Kidney (tissue), 14 donors: Measurements from ENCODE around the gene HIP1R. TPM values are rescaled to one million over a fixed set of nuclear protein-coding genes. Genes with fewer than 3 reads are reported as not detected.

Experiments
- DNase-seq, 5 donors: peaks; one replicate each; pipeline ENCODE4 v3.0.0-alpha.2; 2013 to 2020
- FAIRE-seq: peaks from 2 replicates; lab custom pipeline; 2012; peaks lifted over from hg19 to GRCh38; lab: Jason Lieb, UNC
- H3K27ac ChIP-seq, 2 donors: one replicate each; pipeline ENCODE4 v1.7.0; 2013; ENCODE audit warnings: low read depth in 2 of 2, low read length in 2 of 2, inconsistent platforms in 1 of 2
- H3K27me3 ChIP-seq: one replicate; pipeline ENCODE4 v1.7.1; 2013; ENCODE audit warnings: low read length, inconsistent platforms; ENCODE audit not compliant: control insufficient read depth, insufficient read depth
- H3K36me3 ChIP-seq, 3 donors: one replicate each; pipeline versions ENCODE4 v1.7.0 to v1.7.1; 2013; ENCODE audit warnings: low read length in 3 of 3, control low read depth in 1 of 3, inconsistent platforms in 1 of 3; ENCODE audit not compliant: insufficient read depth in 3 of 3, control insufficient read depth in 2 of 3
- H3K4me1 ChIP-seq, 3 donors: one replicate each; pipeline versions ENCODE4 v1.7.0 to v1.7.1; 2013; ENCODE audit warnings: low read length in 3 of 3, inconsistent platforms in 1 of 3, low read depth in 1 of 3; ENCODE audit not compliant: control insufficient read depth in 2 of 3, insufficient read depth in 2 of 3
- H3K4me3 ChIP-seq, 3 donors: one replicate each; pipeline versions ENCODE4 v1.7.0 to v1.8.1; 2013; ENCODE audit warnings: low read length in 3 of 3, control low read depth in 1 of 3, inconsistent platforms in 1 of 3
- H3K9ac ChIP-seq, 3 donors: one replicate each; pipeline versions ENCODE4 v1.7.0 to v1.7.1; 2013; ENCODE audit warnings: low read length in 3 of 3, control low read depth in 1 of 3, inconsistent platforms in 1 of 3
- H3K9me3 ChIP-seq, 3 donors: one replicate each; pipeline versions ENCODE4 v1.7.0 to v1.7.1; 2013; ENCODE audit warnings: low read length in 3 of 3, control low read depth in 1 of 3, inconsistent platforms in 1 of 3; ENCODE audit not compliant: control insufficient read depth in 2 of 3, insufficient read depth in 1 of 3
- CTCF ChIP-seq: IDR thresholded peaks from 3 replicates; pipeline ENCODE4 v1.5.1; 2012; ENCODE audit warnings: mild to moderate bottlenecking, moderate library complexity, borderline replicate concordance; ENCODE audit not compliant: insufficient read depth; ENCODE audit errors: extremely low read depth
- intact Hi-C: fragments of 100-400 bp; cut with DNase I; formaldehyde crosslinking; loops from one replicate; pipeline ENCODE4 v1.11.1; 2022
- polyA plus RNA-seq: library from polyadenylated mRNA; stranded (reverse); fragments of 350-450 nt; fragmentation: Illumina TruSeq; extraction: RNeasy Lipid Tissue Mini Kit (QIAGEN cat#74804); gene quantifications from one replicate; pipeline ENCODE4 v1.2.3, GENCODE V29; 2014; ENCODE audit warnings: low read depth, low replicate concordance; ENCODE audit not compliant: insufficient read depth
- total RNA-seq: library from RNA; stranded (reverse); fragmentation: NEBNext Ultra II Directional; extraction: Animal tissue kit (Norgen Biotek cat#: 25700); gene quantifications from one replicate; pipeline ENCODE4 v1.2.1, GENCODE V29; 2021
- donor health status: control.
- donor health status: control.
- donor health status: control.
- donor health status: control.
- donor health status: control.
- donor health status: DM: yes; HTN: yes; CAD: no.
- donor health status: Normal renal cell carcinoma (clear cell type).

HIP1R gene
- total and polyA plus RNA-seq, 2 donors from 2014 or later: 39.4 to 87.8 TPM

- TF ChIP-seq CTCF: no peak
- H3K4me3 ChIP-seq: no peak overlapping the region
- intact Hi-C loops: no loop called here
- peaks cover 0 to 34% (median 20%) of the 10 kb centered on the region in 3 donors for H3K4me1 ChIP-seq
- no peaks in the 10 kb centered on the region for H3K36me3 ChIP-seq
- H3K9me3 ChIP-seq: no peaks in the 10 kb centered on the region
- no peaks in the 10 kb centered on the region for H3K27me3 ChIP-seq
- DNase-seq (no peak), FAIRE-seq (no peak)
- H3K9ac ChIP-seq: no peak overlapping the region
- no peak overlapping the region for H3K27ac ChIP-seq
Observed at GRCh38 chr12:122882908-122883558, 47.8 kb downstream of the HIP1R start.

GRCh38 chr12:122884091-122884826 lies 49.0 kb downstream of the HIP1R start:
- Histone ChIP-seq H3K27me3 (no peaks in the 10 kb centered on the region), H3K27ac (peak overlapping the region in 1 of 2 donors; percentile 9), H3K9me3 (no peaks in the 10 kb centered on the region), H3K9ac (no peak overlapping the region), H3K4me3 (no peak overlapping the region), H3K36me3 (no peaks in the 10 kb centered on the region), H3K4me1 (peaks cover 0 to 40% (median 27%) of the 10 kb centered on the region in 3 donors)
- FAIRE-seq: no peak
- intact Hi-C loops: no loop called here
- DNase-seq: no peak
- TF ChIP-seq CTCF: no peak

GRCh38 chr12:122884860-122885259 lies 49.6 kb downstream of the HIP1R start:
- Histone ChIP-seq H3K4me3 (no peak overlapping the region), H3K4me1 (peaks cover 0 to 41% (median 27%) of the 10 kb centered on the region in 3 donors), H3K27ac (no peak overlapping the region), H3K9ac (no peak overlapping the region), H3K9me3 (no peaks in the 10 kb centered on the region), H3K27me3 (no peaks in the 10 kb centered on the region), H3K36me3 (no peaks in the 10 kb centered on the region)
- intact Hi-C loops: no loop called here
- no peak for FAIRE-seq
- no peak for TF ChIP-seq CTCF
- no peak for DNase-seq
